Measurements from ENCODE around the gene IGSF22. TPM values are rescaled to one million over a fixed set of nuclear protein-coding genes. Genes with fewer than 3 reads are reported as not detected.

The IGSF22 gene
- total and polyA plus RNA-seq, 2 of the 13 experiments (the other 11 are each of a cell fraction or from before 2014, with no cell fraction given): not detected

DNA sequence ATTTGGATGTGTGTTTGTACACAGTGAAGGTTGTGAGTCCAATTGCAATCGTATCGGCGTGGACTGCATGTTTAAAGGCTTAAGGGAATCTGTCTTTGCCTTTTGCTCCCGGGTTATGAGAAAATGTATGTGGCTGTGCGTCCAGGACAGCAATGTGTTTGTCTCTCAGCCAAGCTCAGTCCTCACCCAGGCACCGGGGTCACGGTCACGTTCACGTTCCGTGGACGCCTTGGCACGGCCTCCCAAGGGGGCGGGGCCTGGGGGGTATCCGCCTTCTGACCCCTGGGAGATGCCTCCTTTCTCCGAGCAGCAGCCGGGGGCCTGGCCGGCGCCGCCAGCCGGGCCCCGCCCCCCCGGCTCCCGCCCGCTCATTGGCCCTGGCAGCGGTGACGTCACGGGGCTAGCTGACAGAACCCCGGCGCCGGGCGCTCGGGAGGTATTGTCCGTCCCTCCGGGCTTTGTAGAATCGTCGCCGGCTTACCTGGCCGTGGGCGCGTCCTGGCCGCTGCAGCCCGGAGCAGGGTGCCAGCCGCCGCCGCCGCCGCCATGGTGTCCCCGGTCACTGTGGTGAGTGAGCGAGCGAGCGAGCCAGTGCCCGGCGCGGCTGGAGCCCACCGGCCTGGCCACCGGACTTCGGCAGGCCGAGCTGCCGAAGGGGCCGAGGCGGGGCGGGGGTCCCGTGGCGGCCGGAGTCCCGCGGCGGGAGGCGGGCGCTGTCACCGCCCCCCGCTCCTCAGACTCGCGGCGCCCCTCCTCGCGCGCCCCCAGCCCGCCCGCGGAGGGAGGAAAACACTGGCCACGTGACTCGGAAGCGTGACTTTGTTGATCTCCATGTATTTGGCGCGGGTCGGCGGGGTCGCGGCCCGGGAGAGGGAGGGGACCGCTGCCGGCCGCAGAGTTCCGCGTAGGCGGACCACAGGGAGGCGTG, 27.4 kb downstream of the IGSF22 start, which contains the start of gene TMEM86A (continued):
- peak; percentile 58; the same call in 1 of the 2 replicates for TF ChIP-seq SKIL (CRISPR knock-in tag; IDR thresholded peaks at IDR 0.05; ENCODE audit: borderline replicate concordance)
- no peak for TF ChIP-seq EZH2 (conservative IDR thresholded peaks at IDR 0.05; ENCODE audit: low read depth, low read length)
- TF ChIP-seq ZNF850 (CRISPR knock-in tag; conservative IDR thresholded peaks at IDR 0.05): no peak
- peak; percentile 24; the same call in 1 of the 2 replicates for TF ChIP-seq POGZ (CRISPR knock-in tag; IDR thresholded peaks at IDR 0.05)
- peak; percentile 54 for TF ChIP-seq TEAD3 (CRISPR knock-in tag; optimal IDR thresholded peaks at IDR 0.05; ENCODE audit: borderline replicate concordance)
- TF ChIP-seq MTA1 (CRISPR knock-in tag; IDR thresholded peaks at IDR 0.05; ENCODE audit: borderline replicate concordance): peak; percentile 65; the same call in 1 of the 2 replicates
- peak; percentile 33; the same call in 1 of the 2 replicates for TF ChIP-seq GATAD2A (CRISPR knock-in tag; IDR thresholded peaks at IDR 0.05)
- peak; percentile 41 for TF ChIP-seq FOXA3 (CRISPR knock-in tag; IDR thresholded peaks at IDR 0.05)
- peak; percentile 99 for TF ChIP-seq CREB1 (IDR thresholded peaks at IDR 0.05)
- no peak for TF ChIP-seq CREB1 (CRISPR knock-in tag; IDR thresholded peaks at IDR 0.05)
- no peak for TF ChIP-seq ZKSCAN5 (CRISPR knock-in tag; IDR thresholded peaks at IDR 0.05)
- TF ChIP-seq HOXA3 (CRISPR knock-in tag; IDR thresholded peaks at IDR 0.05): no peak; the same call in 1 of the 2 replicates
- no peak for TF ChIP-seq LCORL (IDR thresholded peaks at IDR 0.05)
- 0 out of 2 replicates have a peak, but pooled peaks have one; percentile 39 for TF ChIP-seq LCORL (CRISPR knock-in tag; IDR thresholded peaks at IDR 0.05)
- peak; percentile 24; the same call in 1 of the 2 replicates for TF ChIP-seq ZNF547 (CRISPR knock-in tag; IDR thresholded peaks at IDR 0.05)
- peak; percentile 67 for TF ChIP-seq ATF7 (IDR thresholded peaks at IDR 0.05)
- no peak for TF ChIP-seq ATF7 (CRISPR knock-in tag; IDR thresholded peaks at IDR 0.05)
- peak; percentile 33 for TF ChIP-seq GABPB1 (CRISPR knock-in tag; IDR thresholded peaks at IDR 0.05)
- TF ChIP-seq ZNF225 (CRISPR knock-in tag; IDR thresholded peaks at IDR 0.05): 0 out of 2 replicates have a peak, but pooled peaks have one; percentile 15
- TF ChIP-seq, protein P1, sequence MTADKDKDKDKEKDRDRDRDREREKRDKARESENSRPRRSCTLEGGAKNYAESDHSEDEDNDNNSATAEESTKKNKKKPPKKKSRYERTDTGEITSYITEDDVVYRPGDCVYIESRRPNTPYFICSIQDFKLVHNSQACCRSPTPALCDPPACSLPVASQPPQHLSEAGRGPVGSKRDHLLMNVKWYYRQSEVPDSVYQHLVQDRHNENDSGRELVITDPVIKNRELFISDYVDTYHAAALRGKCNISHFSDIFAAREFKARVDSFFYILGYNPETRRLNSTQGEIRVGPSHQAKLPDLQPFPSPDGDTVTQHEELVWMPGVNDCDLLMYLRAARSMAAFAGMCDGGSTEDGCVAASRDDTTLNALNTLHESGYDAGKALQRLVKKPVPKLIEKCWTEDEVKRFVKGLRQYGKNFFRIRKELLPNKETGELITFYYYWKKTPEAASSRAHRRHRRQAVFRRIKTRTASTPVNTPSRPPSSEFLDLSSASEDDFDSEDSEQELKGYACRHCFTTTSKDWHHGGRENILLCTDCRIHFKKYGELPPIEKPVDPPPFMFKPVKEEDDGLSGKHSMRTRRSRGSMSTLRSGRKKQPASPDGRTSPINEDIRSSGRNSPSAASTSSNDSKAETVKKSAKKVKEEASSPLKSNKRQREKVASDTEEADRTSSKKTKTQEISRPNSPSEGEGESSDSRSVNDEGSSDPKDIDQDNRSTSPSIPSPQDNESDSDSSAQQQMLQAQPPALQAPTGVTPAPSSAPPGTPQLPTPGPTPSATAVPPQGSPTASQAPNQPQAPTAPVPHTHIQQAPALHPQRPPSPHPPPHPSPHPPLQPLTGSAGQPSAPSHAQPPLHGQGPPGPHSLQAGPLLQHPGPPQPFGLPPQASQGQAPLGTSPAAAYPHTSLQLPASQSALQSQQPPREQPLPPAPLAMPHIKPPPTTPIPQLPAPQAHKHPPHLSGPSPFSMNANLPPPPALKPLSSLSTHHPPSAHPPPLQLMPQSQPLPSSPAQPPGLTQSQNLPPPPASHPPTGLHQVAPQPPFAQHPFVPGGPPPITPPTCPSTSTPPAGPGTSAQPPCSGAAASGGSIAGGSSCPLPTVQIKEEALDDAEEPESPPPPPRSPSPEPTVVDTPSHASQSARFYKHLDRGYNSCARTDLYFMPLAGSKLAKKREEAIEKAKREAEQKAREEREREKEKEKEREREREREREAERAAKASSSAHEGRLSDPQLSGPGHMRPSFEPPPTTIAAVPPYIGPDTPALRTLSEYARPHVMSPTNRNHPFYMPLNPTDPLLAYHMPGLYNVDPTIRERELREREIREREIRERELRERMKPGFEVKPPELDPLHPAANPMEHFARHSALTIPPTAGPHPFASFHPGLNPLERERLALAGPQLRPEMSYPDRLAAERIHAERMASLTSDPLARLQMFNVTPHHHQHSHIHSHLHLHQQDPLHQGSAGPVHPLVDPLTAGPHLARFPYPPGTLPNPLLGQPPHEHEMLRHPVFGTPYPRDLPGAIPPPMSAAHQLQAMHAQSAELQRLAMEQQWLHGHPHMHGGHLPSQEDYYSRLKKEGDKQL (CRISPR knock-in tag; IDR thresholded peaks at IDR 0.05; ENCODE audit: low read depth): 0 out of 2 replicates have a peak, but pooled peaks have one; percentile 31
- peak; percentile 43; the same call in 1 of the 2 replicates for TF ChIP-seq KLF6 (CRISPR knock-in tag; IDR thresholded peaks at IDR 0.05)
- 0 out of 2 replicates have a peak, but pooled peaks have one; percentile 33 for TF ChIP-seq ZNF580 (CRISPR knock-in tag; IDR thresholded peaks at IDR 0.05; ENCODE audit: borderline replicate concordance, low read depth)
- TF ChIP-seq FOXK1 (CRISPR knock-in tag; IDR thresholded peaks at IDR 0.05; ENCODE audit: borderline replicate concordance, low read depth): peak; percentile 63; the same call in 1 of the 2 replicates
- 0 out of 2 replicates have a peak, but pooled peaks have one; percentile 45 for TF ChIP-seq HDAC2 (CRISPR knock-in tag; IDR thresholded peaks at IDR 0.05)

Data from HepG2 (cell line).